ENCODE measurements around the gene CACNA2D3.

DNA sequence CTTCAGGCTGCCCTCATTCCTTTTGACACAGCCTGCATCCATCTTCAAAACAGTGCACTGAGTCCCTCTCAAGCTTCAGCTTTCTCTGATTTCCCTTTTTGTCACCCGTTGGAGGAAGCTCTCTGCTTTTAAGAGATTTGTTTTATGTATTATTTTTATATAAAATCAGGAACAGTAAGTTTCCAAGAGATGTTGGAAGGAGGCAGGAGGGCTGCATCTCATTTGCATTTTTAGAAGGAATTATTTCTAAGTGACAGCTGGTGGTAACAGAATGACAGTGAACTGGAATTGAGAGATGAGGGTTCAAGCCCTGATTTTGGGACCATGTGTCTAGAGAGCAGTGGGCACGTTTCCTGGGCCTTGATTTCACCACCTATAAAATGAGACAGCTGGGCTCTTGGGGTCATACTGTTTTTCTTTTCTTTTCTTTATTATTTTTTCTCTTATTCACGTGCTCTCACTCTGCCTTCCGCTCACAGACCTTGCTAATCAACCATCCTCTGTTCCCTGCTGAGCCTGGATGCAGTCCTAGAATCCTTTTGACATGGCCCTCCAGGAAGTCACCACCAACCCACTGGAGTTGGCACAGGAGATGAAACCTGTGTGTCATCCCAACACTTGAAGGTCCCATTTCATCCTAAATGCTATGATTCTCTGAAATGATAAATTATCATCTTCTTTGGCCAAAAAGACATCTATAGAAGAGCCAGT is 148.6 kb downstream of the CACNA2D3 start:
- TF ChIP-seq POLR2AphosphoS5 (IDR thresholded peaks at IDR 0.05; ENCODE audit: borderline replicate concordance, low read depth, low read length) (no peak), EZH2 (IDR thresholded peaks at IDR 0.05) (no peak)
